ENCODE results near the gene SLC17A7. TPM values are rescaled to one million over a fixed set of nuclear protein-coding genes. Genes with fewer than 3 reads are reported as not detected.

The SLC17A7 gene
- total and polyA plus RNA-seq, 9 of the 15 experiments (the other 6 are each of a cell fraction or from before 2014, with no cell fraction given): 1.1 to 15.7 (median 2.4) TPM

DNA sequence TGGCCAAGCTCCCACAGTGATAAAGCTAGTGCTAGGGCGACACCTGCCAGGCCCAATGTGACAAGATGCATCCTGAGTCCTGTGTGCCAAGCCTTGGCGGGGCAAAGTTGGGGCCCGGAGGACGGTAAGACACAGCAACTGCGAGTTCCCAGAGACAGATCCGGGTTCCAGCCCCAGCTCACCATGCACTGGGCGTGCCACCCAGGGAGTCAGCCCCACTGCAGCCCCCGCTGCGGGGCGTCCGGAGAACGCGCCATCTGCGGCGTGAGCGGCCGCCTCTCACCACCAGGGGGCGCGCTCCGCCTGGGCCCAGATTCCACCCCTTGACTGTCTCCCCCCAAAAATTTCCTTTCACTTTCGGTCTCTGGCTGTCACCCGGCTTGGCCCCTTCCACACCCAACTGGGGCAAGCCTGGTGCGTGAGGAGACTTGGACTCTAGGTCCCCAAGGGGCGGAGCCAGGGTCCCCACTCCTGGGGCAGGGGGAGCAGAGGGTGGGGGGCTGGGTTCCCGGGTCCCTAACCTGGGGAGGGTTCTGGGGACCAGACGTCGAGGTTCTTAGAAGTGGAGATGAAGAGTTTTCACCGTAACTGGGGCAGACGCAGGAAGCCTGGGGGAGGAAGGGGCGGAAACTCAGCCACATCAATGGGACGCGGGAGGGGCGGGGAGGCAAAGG is 32.7 kb upstream of the SLC17A7 start, which contains the start of gene FLT3LG (continued):
- TF ChIP-seq, protein P1, sequence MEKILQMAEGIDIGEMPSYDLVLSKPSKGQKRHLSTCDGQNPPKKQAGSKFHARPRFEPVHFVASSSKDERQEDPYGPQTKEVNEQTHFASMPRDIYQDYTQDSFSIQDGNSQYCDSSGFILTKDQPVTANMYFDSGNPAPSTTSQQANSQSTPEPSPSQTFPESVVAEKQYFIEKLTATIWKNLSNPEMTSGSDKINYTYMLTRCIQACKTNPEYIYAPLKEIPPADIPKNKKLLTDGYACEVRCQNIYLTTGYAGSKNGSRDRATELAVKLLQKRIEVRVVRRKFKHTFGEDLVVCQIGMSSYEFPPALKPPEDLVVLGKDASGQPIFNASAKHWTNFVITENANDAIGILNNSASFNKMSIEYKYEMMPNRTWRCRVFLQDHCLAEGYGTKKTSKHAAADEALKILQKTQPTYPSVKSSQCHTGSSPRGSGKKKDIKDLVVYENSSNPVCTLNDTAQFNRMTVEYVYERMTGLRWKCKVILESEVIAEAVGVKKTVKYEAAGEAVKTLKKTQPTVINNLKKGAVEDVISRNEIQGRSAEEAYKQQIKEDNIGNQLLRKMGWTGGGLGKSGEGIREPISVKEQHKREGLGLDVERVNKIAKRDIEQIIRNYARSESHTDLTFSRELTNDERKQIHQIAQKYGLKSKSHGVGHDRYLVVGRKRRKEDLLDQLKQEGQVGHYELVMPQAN (IDR thresholded peaks at IDR 0.05; ENCODE audit: borderline replicate concordance): peak; percentile 46; the same call in 1 of the 2 replicates
- TF ChIP-seq ZNF561 (CRISPR knock-in tag; conservative IDR thresholded peaks at IDR 0.05) (no peak), PHB (CRISPR knock-in tag; IDR thresholded peaks at IDR 0.05) (no peak), ZNF165 (CRISPR knock-in tag; IDR thresholded peaks at IDR 0.05; ENCODE audit: borderline replicate concordance) (no peak), CBFA2T3 (IDR thresholded peaks at IDR 0.05) (no peak), FOXJ2 (tag; IDR thresholded peaks at IDR 0.05) (no peak), KDM5B (IDR thresholded peaks at IDR 0.05; ENCODE audit: insufficient replicate concordance, low read depth, low read length) (no peak), ERF (CRISPR knock-in tag; IDR thresholded peaks at IDR 0.05) (no peak), HDAC8 (tag; IDR thresholded peaks at IDR 0.05) (no peak), SMAD1 (IDR thresholded peaks at IDR 0.05; ENCODE audit: low read depth, low read length, partially characterized antibody) (no peak), ZNF354B (CRISPR knock-in tag; IDR thresholded peaks at IDR 0.05) (no peak), KLF6 (CRISPR knock-in tag; IDR thresholded peaks at IDR 0.05; ENCODE audit: borderline replicate concordance) (no peak), ZBTB17 (CRISPR knock-in tag; IDR thresholded peaks at IDR 0.05) (no peak), EWSR1 (IDR thresholded peaks at IDR 0.05; ENCODE audit: borderline replicate concordance, low read depth, partially characterized antibody) (no peak), STAG1 (CRISPR knock-in tag; IDR thresholded peaks at IDR 0.05; ENCODE audit: borderline replicate concordance) (no peak; the same call in 1 of the 2 replicates), PCBP1 (IDR thresholded peaks at IDR 0.05; ENCODE audit: low read depth, low read length, poor library complexity, severe bottlenecking) (no peak)
- TF ChIP-seq, protein P2, sequence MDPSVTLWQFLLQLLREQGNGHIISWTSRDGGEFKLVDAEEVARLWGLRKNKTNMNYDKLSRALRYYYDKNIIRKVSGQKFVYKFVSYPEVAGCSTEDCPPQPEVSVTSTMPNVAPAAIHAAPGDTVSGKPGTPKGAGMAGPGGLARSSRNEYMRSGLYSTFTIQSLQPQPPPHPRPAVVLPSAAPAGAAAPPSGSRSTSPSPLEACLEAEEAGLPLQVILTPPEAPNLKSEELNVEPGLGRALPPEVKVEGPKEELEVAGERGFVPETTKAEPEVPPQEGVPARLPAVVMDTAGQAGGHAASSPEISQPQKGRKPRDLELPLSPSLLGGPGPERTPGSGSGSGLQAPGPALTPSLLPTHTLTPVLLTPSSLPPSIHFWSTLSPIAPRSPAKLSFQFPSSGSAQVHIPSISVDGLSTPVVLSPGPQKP (CRISPR knock-in tag; IDR thresholded peaks at IDR 0.05): no peak
- TF ChIP-seq, protein P3, sequence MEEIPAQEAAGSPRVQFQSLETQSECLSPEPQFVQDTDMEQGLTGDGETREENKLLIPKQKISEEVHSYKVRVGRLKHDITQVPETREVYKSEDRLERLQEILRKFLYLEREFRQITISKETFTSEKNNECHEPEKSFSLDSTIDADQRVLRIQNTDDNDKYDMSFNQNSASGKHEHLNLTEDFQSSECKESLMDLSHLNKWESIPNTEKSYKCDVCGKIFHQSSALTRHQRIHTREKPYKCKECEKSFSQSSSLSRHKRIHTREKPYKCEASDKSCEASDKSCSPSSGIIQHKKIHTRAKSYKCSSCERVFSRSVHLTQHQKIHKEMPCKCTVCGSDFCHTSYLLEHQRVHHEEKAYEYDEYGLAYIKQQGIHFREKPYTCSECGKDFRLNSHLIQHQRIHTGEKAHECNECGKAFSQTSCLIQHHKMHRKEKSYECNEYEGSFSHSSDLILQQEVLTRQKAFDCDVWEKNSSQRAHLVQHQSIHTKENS (CRISPR knock-in tag; IDR thresholded peaks at IDR 0.05): no peak
